LoVo (cell line): ENCODE results near the gene ZNF334.

Experiments
- DNase-seq: peaks from one replicate; pipeline ENCODE4 v3.0.0-alpha.2; 2016; ENCODE audit warnings: low spot score

Gene ZNF334

DNA sequence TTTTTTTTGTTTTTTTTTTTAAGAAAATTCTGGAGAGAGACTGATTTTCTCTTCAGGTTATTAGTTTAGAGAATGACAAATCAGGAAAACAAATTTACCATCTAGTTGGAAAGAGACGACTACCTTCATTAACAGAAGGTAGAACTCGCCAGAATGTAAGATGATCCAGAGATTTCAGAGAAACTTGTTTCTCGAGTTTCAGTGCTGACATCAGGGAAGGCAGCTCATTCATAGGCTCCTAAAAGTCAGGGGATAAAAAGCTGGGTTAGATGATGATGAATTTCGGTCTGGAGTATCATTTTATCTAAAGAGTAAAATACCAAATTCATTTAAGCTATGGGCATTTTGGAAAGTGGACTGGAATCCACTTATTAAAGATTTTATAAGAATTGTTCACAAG lies 27.9 kb downstream of the ZNF334 start:
- DNase-seq: no peak

DNA sequence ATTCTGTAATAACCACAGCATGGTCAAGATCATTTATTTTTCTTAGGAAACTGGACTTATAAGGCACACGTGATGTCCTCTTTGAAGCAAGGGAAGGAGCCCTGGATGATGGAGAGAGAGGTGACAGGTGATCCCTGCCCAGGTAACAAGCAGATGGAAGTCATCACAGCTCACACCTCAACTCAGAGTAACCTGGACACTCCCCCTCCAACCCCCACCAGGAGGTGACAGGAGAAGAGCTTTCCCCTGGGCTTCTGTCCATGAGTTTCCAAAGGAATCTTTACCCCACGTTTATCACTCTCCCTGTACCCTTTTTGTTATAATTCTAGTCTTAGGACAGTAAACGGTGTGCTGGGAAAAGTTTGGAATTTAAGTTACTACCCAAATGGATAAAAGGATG lies 28.4 kb downstream of the ZNF334 start:
- DNase-seq: no peak

DNA sequence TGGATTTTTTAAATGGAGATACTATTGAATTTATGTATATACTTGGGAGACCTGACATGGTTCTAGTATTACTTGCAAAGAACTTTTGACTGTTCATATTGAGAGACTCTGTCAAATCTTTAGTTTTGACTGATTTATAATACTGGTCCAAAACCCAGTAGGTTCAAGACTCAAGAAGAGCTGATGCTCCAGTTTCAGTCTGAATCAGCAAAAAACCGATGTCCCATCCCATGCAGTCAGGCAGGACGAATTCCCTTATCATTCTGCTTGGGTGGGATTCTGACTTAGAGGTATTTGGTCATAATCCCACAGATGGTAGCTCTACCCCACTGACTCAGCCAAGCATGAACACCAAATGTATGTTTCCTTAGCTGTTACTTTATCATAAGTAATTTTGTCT lies 29.5 kb downstream of the ZNF334 start:
- no peak for DNase-seq

DNA sequence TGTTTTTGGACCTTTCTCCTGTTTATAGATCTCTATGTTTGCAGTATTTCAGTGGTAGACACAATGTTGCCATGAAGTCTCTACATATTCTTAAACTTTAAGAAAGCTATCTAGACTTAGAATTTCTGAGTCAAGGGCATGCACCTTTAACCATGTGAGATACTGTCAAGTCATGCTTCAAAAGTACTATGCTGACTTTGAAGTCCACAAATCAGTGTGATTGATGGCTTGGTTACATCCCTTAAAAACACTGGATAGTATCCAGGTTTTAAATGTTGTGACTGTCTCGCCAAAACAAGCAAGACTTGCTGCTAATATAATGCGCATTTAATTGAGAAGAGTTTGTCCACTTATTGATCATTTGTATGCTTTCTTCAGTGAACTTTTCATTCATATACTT lies 30.5 kb downstream of the ZNF334 start:
- no peak for DNase-seq

DNA sequence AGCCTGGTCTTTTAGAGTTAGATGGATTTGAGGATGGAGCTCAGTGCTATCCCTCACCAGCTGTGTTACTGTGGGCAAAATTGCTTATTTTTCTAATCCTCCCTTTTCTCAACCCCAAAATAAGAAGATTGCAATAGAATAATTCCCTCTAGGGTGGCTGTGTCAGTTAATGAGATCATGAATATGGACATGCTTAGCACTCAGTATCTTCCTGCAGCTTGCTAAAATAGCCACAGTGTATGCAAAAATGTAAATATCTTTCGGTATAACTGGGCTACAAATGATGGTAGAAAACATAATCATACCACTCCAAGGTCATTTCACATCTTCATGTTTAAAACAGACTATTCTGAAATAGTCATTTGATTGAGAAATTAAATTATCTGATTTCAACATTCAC lies 35.7 kb downstream of the ZNF334 start:
- no peak for DNase-seq

DNA sequence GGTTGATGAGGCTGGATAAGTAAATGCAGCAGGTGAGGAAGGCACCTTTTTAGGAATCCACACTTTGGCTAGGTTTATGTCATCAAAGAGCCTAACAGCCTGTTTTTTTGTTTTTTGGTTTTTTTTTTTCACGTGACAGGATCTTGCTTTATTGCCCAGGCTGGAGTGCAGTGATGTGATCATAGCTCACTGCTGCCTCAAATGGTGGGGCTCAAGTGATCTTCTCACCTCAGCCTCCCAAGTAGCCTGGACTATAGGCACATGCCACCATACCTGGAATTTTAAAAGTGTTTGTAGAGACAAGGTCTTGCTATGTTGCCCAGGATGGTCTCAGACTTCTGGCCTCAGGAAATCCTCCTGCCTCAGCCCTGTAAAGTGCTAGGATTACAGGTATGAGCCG lies 36.1 kb downstream of the ZNF334 start:
- DNase-seq: no peak

DNA sequence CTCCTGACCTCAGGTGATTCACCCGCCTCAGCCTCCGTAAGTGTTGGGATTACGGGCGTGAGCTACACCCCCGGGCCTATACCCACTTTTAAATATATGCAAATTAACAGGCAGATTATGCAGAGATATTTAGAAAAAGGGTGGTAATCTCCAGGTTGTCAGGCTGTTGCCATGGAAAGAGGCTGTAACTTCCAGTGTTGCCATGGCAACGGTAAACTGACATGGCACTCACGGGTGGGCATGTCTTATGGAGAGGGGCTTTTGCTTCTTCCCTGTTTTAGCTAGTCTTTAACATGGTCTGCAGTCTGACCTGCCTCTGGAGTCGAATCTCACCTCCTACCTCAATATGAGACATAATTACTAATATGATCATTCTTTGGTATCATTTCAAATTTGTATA lies 44.9 kb downstream of the ZNF334 start:
- DNase-seq: no peak

DNA sequence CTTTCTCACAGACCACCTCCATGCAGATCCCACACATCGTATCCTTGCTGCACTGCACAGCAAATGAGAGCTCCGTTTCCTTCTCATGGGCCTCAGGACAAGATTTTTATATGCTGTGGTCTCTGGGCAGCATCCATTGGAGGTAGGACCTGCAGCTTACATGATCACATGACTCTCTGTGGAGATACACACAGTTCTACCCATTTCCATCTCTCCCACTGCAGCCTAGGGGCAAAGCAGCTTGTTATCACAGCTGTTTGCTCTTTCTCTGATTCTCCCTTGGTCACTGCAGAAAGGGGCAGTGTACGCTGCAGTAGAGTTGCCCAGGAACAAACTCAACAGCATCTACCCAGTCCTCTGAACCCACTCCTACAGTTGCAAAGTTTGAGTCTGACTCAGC lies 48.9 kb downstream of the ZNF334 start:
- DNase-seq: no peak

DNA sequence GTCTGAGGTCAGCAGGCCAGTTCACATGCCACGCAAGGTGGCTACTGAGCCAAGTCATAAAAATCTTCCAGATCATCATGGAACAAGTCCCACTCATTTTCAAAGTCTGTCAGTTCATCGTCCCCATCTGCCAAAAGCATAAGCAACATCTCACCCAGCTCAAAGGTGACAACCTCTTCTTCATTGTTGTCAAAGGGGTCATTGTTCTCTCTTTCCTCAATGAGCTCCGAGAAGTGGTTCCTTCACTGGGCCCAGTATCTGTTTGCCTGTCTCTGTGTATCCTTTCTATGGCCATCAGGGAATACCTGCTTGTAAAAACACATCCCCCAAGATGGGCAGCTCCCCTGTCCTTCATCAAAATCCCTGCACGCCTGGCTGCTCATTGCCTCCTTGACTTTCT lies 49.5 kb downstream of the ZNF334 start:
- no peak for DNase-seq

DNA sequence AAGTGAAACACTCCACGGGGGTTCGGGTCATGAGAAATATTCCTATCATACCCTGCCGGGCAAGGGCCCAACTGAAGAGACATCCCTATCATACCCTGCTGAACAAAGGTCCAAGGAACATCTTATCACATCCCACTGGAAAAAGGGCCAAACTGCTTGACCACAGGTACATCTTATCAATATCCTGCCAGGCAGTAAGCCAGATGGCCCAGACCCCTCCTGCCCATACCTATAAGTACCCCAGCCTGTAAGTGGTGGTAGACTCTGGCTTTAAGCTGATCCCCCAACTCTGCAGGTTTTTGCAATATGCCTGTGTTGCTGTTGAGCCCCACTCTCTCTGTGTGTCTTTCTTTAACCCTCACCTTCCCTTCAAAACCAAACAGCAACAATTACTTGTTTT lies 51.6 kb downstream of the ZNF334 start:
- DNase-seq: no peak

DNA sequence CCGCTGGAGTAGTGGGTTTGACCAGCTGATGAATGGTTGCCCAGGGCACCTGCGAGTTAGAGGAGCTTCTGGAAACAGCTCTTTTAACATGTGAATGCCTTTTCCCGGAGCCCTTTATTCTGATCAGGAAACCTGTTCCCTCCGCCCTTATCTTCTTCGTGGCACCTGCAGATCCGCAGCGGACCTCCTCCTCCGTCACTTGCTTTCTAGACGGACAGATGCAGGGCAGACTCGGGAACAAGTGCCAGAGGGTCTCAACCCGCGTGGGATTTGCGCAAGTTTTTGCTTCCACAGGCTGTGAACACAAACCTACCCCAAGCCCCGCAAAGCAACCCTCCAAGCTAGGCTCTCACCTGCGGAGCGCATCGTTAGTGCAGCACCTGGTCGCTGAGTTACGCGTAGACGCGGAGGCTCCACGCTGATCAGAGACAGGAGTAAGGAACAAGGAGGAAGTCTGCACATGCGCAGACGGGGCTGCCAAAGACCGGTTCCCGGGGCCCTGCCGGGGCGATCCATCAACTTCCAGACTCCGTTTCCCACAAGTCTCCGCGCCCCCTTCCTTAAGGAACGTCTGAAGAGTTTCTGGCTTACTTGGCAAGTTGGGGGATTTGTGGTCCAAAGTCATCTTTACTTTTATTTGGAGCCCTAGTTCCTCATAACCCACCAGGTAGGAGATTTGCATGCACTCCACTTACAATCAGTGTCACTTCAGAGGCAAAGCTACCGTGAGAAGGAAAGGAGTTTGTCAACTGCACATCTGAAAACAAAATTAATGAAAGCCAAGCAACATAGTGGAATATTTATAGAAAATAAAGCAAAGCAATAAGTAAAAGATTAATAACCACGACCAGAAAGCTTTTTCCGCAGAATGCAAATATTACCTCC lies 54.3 kb downstream of the ZNF334 start:
- no peak for DNase-seq

DNA sequence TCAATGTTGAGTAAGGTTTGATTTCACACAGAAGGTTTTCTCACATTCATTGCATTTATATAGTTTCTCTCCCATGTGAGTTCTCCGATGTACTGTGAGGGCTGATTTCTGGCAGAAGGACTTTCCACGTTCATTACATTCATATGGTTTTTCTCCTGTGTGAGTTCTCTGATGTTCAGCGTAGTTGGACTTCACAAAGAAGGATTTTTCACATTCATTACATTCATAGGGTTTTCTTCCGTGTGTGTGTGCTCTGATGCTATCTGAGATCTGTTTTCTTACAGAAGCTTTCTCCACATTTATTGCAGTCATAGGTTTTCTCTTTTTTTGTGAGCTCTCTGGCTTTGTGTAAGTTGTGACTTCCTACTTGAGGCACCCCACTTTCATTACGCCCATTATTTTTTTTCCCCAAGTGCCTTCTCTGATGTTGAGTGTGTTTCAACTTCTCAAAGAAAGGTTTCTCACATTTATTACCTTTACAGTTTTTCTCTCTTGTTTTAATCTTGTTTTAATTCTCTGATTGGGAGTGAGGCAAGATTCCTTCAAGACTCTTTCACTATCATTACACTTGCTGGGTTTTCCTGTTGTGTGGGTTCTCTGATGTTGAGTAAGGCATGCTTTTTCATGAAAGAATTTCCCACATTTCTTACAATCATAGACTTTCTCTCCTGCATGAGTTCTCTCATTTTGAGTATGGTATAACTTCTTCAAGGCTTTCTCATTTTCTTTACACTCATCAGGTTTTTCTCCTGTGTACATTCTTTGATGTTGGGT lies 56.9 kb downstream of the ZNF334 start:
- no peak for DNase-seq

DNA sequence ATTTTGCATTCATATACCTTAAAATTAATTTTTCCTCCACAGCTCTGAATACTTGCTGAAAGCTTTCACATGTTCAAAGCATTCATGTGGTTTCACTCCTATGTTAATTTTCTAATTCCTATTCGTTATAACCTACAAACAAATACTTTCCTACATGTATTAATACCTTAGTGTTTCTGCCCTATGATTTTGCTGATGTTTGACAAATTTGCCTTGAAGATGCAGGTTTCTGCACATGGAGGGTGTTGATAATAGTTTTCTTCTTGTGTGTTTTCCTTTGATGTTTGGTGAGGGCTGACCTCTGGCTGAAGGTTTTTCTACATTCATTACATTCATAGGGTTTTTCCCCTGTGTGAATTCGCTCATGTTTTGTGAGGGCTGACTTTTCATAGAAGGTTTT lies 57.6 kb downstream of the ZNF334 start:
- no peak for DNase-seq
